IPS-18a (cell line): ENCODE measurements around the gene GNAQ.

Source experiments
- H3K27ac ChIP-seq: one replicate; pipeline ENCODE4 v1.5.1; 2013; ENCODE audit warnings: low read length
- H3K27me3 ChIP-seq: one replicate; pipeline ENCODE4 v1.6.1; 2013; ENCODE audit warnings: mild to moderate bottlenecking, low read length; ENCODE audit not compliant: control insufficient read depth, insufficient read depth
- H3K36me3 ChIP-seq: one replicate; pipeline ENCODE4 v1.6.1; 2013; ENCODE audit warnings: low read depth, low read length; ENCODE audit not compliant: control insufficient read depth
- H3K4me1 ChIP-seq: one replicate; pipeline ENCODE4 v1.6.1; 2013; ENCODE audit warnings: low read depth, low read length; ENCODE audit not compliant: control insufficient read depth
- H3K4me3 ChIP-seq: one replicate; pipeline ENCODE4 v1.5.1; 2013; ENCODE audit warnings: low read length
- H3K9ac ChIP-seq: one replicate; pipeline ENCODE4 v1.6.1; 2013; ENCODE audit warnings: mild to moderate bottlenecking, low read length, moderate library complexity
- H3K9me3 ChIP-seq: one replicate; pipeline ENCODE4 v1.6.1; 2013; ENCODE audit warnings: low read depth, low read length; ENCODE audit not compliant: control insufficient read depth

GNAQ gene

DNA sequence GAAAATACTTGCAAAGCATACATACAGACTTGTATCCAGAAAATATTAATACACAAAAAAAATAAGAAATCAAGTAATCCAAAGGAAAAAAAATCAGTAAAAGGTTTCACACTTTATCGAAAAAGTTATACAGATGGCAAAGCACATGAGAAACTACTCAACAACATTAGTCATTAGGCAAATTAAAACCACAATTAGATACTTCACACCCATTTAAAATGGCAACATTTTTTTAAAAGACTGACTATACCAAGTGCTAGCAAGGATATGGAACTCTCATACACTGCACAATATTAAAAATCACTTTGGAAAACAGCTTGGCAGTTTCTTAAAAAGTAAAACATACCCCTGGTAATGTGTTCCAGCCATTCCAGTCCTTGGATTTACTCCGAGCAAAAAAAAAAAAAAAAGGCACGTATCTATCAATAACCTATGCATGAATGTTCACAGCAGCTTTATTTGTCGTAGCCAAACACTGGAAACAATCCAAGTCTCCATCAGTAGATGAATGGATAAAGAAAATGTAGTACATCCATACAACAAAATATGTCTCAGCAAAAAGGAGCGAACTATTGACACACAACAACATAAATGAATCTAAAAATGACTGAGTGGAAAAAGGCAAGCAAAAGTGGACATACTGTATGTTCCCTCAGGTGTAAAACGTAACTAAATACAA is 66.0 kb downstream of the GNAQ start:
- Histone ChIP-seq H3K9ac (no peak overlapping the region), H3K27ac (no peak overlapping the region), H3K4me3 (no peak overlapping the region), H3K36me3 (no peaks in the 10 kb centered on the region), H3K9me3 (no peaks in the 10 kb centered on the region), H3K4me1 (peaks cover 35% of the 10 kb centered on the region), H3K27me3 (no peaks in the 10 kb centered on the region)

DNA sequence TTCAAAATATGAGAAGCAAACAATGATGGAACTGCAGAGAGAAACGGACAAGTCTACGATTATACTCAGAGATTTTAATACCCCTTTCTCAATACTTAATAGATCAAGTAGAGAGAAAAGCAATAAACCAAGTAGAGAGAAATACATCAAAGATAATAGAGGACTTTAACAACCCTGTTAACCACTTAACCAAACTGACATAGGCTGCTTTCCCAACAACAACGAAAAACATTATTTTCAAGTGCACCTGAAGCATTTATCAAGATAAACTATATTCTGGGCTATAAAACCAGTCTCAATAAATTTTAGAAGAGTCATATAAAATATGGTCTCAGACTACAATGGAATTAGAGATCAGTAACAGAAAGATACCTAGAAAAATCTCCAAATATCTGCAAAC is 67.4 kb downstream of the GNAQ start:
- no peaks in the 10 kb centered on the region for H3K27me3 ChIP-seq
- H3K4me3 ChIP-seq = no peak overlapping the region
- peaks cover 43% of the 10 kb centered on the region for H3K4me1 ChIP-seq
- H3K27ac ChIP-seq = no peak overlapping the region
- H3K9ac ChIP-seq = no peak overlapping the region
- no peaks in the 10 kb centered on the region for H3K36me3 ChIP-seq
- H3K9me3 ChIP-seq = no peaks in the 10 kb centered on the region

DNA sequence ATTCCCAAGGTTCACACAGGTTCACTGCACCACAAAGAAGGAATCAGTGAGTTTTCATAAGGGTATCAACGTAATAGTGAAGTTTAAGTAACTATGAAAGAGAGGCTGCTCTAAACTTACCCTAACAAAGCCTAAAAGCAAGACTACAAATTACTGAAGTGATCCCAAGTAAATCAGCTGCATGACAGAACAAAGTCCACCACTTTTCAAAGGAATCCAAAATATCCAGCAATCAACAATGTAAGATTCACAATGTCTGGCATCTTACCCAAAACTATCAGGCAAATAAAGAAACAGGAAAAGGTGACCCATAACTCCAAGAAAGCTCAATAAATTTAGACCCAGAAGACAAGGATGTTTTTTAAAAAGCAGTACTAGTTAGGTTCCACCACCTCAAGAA is 70.1 kb downstream of the GNAQ start:
- no peaks in the 10 kb centered on the region for H3K36me3 ChIP-seq
- H3K27me3 ChIP-seq = no peaks in the 10 kb centered on the region
- H3K9ac ChIP-seq = no peak overlapping the region
- H3K4me3 ChIP-seq = no peak overlapping the region
- no peaks in the 10 kb centered on the region for H3K9me3 ChIP-seq
- peaks cover 53% of the 10 kb centered on the region for H3K4me1 ChIP-seq
- H3K27ac ChIP-seq = peak overlapping the region; percentile 58

DNA sequence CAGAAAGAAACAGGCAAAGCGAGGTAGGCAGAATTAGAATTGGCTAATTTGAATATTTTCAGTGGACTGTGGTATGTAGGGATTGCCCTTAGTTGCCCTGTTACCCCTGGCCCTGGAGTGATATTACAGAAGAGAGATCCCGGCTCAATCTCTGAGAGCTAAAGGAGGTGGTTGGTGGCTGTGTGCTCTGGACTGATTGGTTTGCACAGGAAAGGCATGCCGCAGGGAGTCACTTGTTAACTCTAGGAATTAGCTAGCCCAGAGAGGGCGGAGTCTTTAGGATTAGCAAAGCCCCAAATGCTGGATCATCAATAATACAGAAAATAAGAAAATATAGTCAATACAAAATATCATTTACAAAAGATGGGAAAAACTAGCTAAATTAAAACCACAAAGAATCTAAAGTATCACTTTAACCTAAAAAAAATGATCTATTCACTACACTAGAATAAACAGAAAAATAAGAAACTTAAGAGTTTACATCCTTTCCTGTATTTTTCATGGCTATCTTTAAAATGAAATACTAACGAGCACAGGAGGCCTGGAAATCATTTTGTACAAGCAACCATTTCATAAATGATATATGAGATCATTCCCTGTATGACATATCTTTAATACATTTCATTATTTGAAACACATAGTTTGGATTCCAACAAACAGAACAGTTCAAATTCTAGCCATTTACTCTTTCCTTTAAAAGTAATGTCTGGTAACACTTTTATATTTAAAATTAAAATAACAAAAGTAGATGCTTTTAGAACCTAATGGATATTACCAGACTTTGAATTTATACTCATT is 71.1 kb downstream of the GNAQ start:
- Histone ChIP-seq H3K9me3 (no peaks in the 10 kb centered on the region), H3K9ac (no peak overlapping the region), H3K27me3 (no peaks in the 10 kb centered on the region), H3K36me3 (no peaks in the 10 kb centered on the region), H3K4me1 (peaks cover 61% of the 10 kb centered on the region), H3K4me3 (no peak overlapping the region), H3K27ac (no peak overlapping the region)

DNA sequence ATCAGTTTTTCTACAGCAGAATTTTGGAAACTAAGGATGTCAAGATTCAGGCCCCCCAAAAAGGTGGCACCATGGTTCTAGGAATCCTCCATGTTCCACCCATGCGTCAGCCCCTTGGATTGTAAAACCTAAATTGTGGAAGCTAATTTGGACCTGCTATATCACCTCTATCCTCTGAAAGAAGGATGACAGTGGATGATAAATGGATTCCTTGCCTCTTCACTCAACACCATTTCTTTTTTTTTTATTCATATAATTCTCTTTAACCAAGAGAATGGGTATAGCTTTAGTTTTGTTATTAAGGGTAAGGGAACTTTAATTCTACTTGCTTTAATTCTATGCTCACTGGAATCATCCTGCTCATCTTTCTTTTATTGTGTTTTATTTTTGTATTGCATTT is 71.8 kb downstream of the GNAQ start:
- H3K9me3 ChIP-seq = no peaks in the 10 kb centered on the region
- H3K27ac ChIP-seq = no peak overlapping the region
- peaks cover 65% of the 10 kb centered on the region for H3K4me1 ChIP-seq
- no peaks in the 10 kb centered on the region for H3K36me3 ChIP-seq
- H3K4me3 ChIP-seq = no peak overlapping the region
- H3K9ac ChIP-seq = no peak overlapping the region
- no peaks in the 10 kb centered on the region for H3K27me3 ChIP-seq

DNA sequence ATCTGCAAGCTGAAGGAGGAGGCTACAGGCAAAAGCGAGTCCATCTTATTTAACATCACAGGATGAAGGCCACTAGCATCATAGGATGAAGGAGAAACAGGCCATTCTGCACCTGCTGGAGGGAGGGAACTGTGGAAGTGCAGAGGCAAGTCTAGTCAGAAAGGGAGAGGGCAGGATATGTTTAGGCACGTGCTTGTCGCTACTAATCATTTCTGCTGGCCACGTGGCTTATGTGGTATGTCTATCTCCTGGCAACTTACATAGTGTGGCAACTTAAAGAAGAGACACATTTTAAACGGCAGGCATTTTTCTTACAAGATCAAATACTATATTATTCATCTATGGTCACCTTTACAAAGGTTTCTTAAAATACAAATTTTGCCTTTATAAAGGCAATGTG is 74.0 kb downstream of the GNAQ start:
- peaks cover 83% of the 10 kb centered on the region for H3K4me1 ChIP-seq
- peak overlapping the region; percentile 38 for H3K27ac ChIP-seq
- H3K4me3 ChIP-seq = no peak overlapping the region
- H3K27me3 ChIP-seq = no peaks in the 10 kb centered on the region
- H3K9ac ChIP-seq = no peak overlapping the region
- no peaks in the 10 kb centered on the region for H3K9me3 ChIP-seq
- no peaks in the 10 kb centered on the region for H3K36me3 ChIP-seq

DNA sequence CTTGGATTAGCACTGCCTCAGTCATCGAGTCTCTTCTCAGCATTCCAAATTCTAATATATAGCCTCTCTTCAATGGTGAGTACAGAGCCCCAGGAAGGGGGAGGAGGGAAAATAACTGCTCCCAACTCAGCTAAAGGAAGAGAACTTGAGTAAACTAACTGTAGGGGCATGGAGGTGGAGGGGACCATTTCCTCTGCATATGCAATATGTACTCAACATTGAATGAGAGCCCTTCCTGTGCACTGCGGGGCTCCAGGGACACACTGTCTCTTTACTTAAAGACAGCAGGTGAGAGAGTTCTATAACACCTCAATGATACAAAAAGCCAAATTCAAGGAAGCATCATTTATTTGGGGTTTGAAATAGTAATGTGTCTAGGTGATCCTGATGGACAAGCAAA is 75.1 kb downstream of the GNAQ start:
- no peaks in the 10 kb centered on the region for H3K9me3 ChIP-seq
- H3K36me3 ChIP-seq = no peaks in the 10 kb centered on the region
- H3K4me3 ChIP-seq = peak overlapping the region; percentile 26
- no peaks in the 10 kb centered on the region for H3K27me3 ChIP-seq
- H3K27ac ChIP-seq = peak overlapping the region; percentile 18
- H3K4me1 ChIP-seq = peaks cover 76% of the 10 kb centered on the region
- no peak overlapping the region for H3K9ac ChIP-seq

DNA sequence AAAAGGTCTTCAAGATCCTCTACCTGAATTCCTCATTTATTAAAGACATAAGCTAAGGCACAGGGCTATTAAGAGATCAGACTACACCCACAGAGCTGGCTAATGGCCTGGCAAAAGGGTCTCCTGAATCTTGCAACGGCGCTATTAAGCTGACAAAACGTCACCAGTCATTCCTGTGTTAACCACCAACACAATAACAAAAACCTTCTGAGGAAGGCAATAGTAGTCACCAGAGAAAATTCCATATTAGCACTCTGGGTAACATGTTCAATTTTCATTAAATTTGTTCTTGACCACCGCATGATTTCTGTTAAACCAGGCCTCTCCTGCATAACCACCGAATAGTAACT is 77.0 kb downstream of the GNAQ start:
- no peak overlapping the region for H3K27ac ChIP-seq

DNA sequence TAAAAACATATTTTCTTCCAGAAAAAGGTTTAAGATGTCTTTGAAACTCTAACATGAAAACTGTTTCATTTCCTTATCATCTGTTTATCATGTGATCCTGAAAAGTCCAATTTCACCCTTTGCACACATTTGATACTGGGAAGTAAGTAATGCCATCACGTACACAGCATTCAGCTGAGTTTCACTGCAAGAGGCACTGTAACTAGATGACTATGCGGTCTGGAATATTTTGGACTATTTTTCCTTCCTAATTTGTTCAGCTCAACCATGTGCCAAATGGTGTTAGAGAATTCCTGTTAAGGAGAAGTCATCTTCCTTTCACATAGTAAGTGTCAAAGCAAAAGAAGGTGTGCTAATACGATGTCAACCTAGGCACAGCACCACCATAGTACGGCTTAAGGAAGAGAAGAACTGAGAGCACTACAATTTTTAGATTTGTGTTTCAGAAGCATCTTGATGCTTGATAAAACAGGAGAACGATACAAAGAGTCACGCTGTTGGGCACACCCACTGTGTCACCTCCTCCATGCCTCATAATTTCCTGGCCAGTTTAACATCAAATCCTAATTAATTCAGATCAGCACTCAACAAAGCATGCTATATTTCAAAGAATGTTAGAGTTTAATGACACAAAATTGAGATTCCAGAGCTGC is 77.5 kb downstream of the GNAQ start:
- Histone ChIP-seq H3K36me3 (no peaks in the 10 kb centered on the region), H3K9me3 (no peaks in the 10 kb centered on the region), H3K9ac (no peak overlapping the region), H3K27ac (no peak overlapping the region), H3K4me1 (peaks cover 71% of the 10 kb centered on the region), H3K4me3 (no peak overlapping the region), H3K27me3 (no peaks in the 10 kb centered on the region)

More for the DNA sequence above, 77.0 kb downstream of the GNAQ start:
- no peak overlapping the region for H3K4me3 ChIP-seq
- H3K9me3 ChIP-seq = no peaks in the 10 kb centered on the region
- H3K36me3 ChIP-seq = no peaks in the 10 kb centered on the region
- no peak overlapping the region for H3K9ac ChIP-seq
- H3K27me3 ChIP-seq = no peaks in the 10 kb centered on the region
- peaks cover 68% of the 10 kb centered on the region for H3K4me1 ChIP-seq

DNA sequence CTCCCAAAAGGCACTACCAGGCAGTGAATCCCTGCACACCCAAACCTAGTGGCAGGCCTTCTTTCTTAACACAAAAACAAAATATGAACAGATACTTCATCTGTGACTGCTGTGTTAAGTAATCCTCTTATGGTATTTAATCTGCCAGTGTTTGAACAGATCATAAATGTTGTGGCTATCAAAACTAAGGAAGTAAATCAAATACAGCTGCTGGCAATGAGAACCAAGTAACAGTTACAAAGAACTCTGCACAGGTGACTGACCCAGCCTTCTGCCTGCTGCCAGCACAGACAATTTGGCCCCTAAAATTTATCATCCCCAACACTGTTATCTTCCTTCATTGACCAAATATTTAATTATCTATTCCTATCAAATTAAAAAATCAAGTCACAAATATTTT is 78.0 kb downstream of the GNAQ start:
- no peaks in the 10 kb centered on the region for H3K36me3 ChIP-seq

DNA sequence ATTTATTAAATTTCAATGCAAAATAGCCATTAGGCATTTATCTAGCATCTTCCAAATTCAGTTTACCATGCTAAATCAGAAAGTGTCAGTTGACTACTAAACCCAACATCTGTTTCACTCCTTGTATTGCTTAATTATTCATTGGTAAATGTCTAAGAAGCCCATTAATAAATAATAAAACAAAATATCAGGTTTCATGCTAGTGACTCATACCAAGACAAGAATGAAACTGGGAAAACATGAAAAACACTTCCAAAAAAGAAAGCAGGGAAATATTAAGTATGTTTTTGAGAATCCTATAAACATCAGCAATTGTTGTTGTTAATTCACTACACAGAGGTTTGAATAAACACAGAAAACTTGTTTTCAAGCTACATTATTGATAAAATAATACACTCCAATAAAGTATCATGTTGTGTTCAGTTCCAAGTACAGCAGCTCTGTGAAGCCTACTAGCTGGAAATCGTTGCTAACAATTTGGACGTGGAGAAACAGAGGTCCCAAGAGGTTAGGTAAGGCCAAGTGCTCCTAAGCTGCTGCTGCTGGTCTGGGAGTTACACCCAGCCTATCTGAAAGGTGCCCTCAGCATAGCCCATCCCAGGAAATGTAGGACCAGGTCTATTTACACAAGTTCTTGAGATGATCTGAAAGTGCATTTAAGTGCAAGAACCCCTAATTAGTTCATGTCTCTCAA is 78.8 kb downstream of the GNAQ start:
- Histone ChIP-seq H3K4me3 (no peak overlapping the region), H3K36me3 (no peaks in the 10 kb centered on the region), H3K27me3 (no peaks in the 10 kb centered on the region), H3K4me1 (peaks cover 60% of the 10 kb centered on the region), H3K9ac (no peak overlapping the region), H3K27ac (no peak overlapping the region), H3K9me3 (no peaks in the 10 kb centered on the region)

More for the DNA sequence above, 78.0 kb downstream of the GNAQ start:
- Histone ChIP-seq H3K27me3 (no peaks in the 10 kb centered on the region), H3K9me3 (no peaks in the 10 kb centered on the region), H3K4me3 (no peak overlapping the region), H3K9ac (no peak overlapping the region), H3K27ac (no peak overlapping the region), H3K4me1 (peaks cover 68% of the 10 kb centered on the region)
